HG03378 (cell line): ENCODE data around the gene KLHL28.
A peak's percentile ranks its signal among the peaks of the same experiment; 100 is the strongest.

Experiments
- ATAC-seq: cut with Tn5 transposase; IDR thresholded peaks from one replicate; pipeline ENCODE4 v1.9.1; 2021; ENCODE audit warnings: mild to moderate bottlenecking, moderate library complexity; ENCODE audit not compliant: unreplicated experiment

KLHL28 gene

GRCh38 chr14:44897041-44897844, 64.5 kb downstream of the KLHL28 start:
- ATAC-seq = peak; percentile 85

- peak; percentile 7 for ATAC-seq
These were observed 65.3 kb downstream of the KLHL28 start for GRCh38 chr14:44896275-44897040.

- no peak for ATAC-seq
These were observed 66.0 kb downstream of the KLHL28 start for GRCh38 chr14:44895716-44896115.

- no peak for ATAC-seq
These were observed 68.2 kb downstream of the KLHL28 start for GRCh38 chr14:44893535-44893934.

- ATAC-seq = peak; percentile 59
These were observed 69.9 kb downstream of the KLHL28 start for GRCh38 chr14:44891726-44892372.

- no peak for ATAC-seq
These were observed 71.9 kb downstream of the KLHL28 start for GRCh38 chr14:44889595-44890471.

GRCh38 chr14:44887596-44887955, 74.2 kb downstream of the KLHL28 start:
- ATAC-seq = no peak

GRCh38 chr14:44886860-44887595, 74.7 kb downstream of the KLHL28 start:
- ATAC-seq = no peak

GRCh38 chr14:44880791-44881190, 81.0 kb downstream of the KLHL28 start:
- ATAC-seq = no peak
